ENCODE measurements around the gene CLEC16A. TPM values are rescaled to one million over a fixed set of nuclear protein-coding genes. Genes with fewer than 3 reads are reported as not detected.

The CLEC16A gene
- total RNA-seq, 1 donor from 2014 or later, result 19.8 TPM

DNA sequence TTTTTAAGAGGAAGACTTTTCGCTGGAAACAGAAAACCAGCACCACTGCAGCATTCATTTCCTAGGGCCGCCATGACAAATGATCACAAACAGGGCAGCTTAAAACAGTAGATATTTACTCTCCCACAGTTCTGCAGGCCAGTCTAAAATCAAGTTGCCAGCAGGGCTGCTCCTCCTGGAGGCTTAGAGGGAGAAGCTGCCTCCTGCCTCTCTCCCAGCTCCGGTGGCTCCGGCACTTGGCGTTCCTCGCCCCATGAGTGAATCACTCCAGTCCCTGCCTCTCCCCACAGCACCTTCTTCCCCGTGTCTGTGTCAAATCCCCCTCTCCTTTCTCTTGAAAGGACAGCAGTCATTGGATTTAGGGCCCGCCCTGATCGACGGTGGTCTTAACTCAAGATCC, 239.6 kb downstream of the CLEC16A start:
- TF ChIP-seq, protein P1, sequence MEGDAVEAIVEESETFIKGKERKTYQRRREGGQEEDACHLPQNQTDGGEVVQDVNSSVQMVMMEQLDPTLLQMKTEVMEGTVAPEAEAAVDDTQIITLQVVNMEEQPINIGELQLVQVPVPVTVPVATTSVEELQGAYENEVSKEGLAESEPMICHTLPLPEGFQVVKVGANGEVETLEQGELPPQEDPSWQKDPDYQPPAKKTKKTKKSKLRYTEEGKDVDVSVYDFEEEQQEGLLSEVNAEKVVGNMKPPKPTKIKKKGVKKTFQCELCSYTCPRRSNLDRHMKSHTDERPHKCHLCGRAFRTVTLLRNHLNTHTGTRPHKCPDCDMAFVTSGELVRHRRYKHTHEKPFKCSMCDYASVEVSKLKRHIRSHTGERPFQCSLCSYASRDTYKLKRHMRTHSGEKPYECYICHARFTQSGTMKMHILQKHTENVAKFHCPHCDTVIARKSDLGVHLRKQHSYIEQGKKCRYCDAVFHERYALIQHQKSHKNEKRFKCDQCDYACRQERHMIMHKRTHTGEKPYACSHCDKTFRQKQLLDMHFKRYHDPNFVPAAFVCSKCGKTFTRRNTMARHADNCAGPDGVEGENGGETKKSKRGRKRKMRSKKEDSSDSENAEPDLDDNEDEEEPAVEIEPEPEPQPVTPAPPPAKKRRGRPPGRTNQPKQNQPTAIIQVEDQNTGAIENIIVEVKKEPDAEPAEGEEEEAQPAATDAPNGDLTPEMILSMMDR (IDR thresholded peaks at IDR 0.05; ENCODE audit: insufficient read depth, low read length, poor library complexity, severe bottlenecking), result no peak
- Histone ChIP-seq H3K4me3 (ENCODE audit: low read depth, low read length) (no peak overlapping the region), H3K27me3 (ENCODE audit: control insufficient read depth, insufficient read depth, low read length) (no peaks in the 10 kb centered on the region), H3K36me3 (ENCODE audit: control insufficient read depth, insufficient read depth, low read length) (no peaks in the 10 kb centered on the region)
- no peak for DNase-seq (ENCODE audit: low read depth)

DNA sequence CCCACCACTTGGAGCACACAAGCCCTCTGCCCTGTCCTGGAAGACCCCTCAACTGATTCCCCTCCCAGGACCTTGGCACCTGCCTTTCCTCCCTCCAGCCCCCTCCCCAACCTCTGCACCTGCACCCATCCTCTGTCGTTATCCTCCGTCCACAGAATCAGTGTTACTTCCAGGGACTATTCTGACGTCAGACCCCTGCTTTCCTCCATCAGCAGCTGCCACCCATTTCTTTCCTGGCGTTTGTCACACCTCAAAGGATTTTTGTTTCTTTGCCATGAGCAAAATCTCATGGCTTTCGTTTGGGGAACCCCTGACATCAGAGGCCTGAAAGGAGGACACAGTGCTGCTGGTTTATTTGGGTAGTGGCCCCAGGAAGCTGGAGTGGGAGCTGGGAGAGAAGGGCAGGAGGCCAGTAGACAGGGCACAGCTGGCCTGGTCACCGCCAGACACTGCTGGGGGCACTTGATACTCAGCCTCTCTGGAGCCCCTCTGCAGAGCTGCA, 243.2 kb downstream of the CLEC16A start:
- Histone ChIP-seq H3K27me3 (ENCODE audit: control insufficient read depth, insufficient read depth, low read length) (no peaks in the 10 kb centered on the region), H3K4me3 (ENCODE audit: low read depth, low read length) (no peak overlapping the region), H3K36me3 (ENCODE audit: control insufficient read depth, insufficient read depth, low read length) (no peaks in the 10 kb centered on the region)
- TF ChIP-seq, protein P1 (IDR thresholded peaks at IDR 0.05; ENCODE audit: insufficient read depth, low read length, poor library complexity, severe bottlenecking), result no peak
- no peak for DNase-seq (ENCODE audit: low read depth)

DNA sequence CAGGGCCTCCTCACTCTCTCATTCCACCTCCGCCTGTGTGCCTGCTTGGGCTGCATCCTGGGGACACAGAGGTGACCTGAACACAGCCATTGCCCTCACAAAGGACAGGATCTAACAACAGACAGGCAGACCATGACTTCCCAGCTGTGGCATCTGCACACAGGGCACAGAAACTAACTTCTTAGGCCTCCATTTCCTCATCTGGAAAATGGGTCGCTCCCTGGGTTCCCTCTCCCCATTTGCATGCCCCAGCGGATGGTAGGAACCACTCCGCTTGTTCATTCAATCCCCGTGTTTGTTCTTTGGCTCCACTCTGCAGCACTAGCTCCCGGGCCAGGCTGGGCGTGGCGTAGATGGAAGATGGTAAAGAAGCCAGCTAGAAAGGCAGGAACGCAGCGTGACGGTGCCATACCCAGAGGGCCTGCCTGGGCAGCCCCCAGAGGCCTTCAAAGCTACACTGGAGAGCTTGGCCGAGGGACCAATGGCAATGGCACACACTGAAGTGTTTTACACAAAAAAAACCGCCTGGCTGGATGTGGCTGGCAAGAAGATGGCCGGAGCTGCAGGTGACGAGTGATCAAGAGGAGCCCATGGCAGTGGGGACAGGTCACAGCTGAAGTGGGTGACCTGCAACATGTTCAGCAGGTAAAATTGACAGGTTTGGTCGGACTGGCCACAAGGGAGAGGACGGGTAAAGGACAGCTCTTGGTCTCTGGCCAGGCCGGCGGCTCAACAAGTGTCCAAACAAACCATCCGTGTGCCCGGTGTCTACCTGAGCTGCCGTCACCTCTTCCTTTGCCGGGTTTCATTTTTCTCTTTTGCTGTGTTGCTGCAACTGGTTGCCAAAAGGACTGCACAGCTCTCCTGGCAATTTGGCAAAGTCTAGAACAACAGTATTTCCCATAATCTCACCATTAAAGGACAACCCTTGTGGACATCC, 244.7 kb downstream of the CLEC16A start:
- TF ChIP-seq, protein P1 (IDR thresholded peaks at IDR 0.05; ENCODE audit: insufficient read depth, low read length, poor library complexity, severe bottlenecking), result no peak
- H3K36me3 ChIP-seq (ENCODE audit: control insufficient read depth, insufficient read depth, low read length), result no peaks in the 10 kb centered on the region
- DNase-seq (ENCODE audit: low read depth), result no peak
- no peaks in the 10 kb centered on the region for H3K27me3 ChIP-seq (ENCODE audit: control insufficient read depth, insufficient read depth, low read length)
- no peak overlapping the region for H3K4me3 ChIP-seq (ENCODE audit: low read depth, low read length)

DNA sequence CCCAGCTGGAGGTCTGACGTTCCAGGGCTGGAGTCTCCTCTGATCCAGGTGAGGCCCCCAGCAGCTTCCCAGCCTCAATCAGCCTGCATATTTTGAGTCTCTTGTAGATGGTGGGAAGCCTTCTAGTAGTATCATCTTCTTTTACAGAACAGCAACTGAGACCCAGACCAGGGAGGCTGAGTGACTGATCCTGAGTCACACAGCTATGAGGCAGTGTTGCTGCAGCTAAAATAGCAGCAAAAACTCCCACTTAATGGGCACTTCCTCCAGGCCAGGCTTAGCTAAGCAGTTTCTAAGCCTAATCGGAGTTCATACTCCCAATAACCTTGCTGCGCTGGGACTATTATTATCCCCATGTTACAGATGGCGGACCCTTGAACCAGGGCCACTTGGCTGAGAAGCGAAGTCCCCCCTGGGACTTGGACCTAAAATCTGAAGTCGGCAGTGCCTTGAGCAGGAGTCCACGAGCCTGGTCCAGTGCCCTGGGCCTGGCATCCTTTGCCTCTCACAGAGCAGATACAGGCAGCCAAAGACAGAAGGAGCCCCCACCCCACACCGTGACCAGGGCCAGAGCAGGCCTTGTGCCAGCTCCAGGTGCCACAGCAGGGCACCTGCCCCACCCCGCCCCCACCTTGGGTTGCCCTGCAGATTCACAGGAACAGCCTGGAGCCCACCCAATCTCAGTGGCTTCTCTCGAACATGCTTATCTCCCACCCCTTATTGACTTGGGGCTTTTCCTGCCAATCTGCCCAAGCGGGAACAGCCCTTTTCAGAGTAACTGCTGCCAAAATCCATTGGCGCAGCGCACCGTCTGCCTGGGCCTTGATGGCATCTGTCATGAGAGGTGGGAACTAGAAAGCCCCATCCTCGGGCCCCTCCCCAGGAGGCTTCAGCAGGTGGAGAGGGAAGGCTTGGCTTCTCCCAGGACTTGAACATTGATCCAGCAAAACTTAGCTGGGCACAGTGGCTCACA, 246.5 kb downstream of the CLEC16A start:
- no peak overlapping the region for H3K4me3 ChIP-seq (ENCODE audit: low read depth, low read length)
- H3K36me3 ChIP-seq (ENCODE audit: control insufficient read depth, insufficient read depth, low read length), result no peaks in the 10 kb centered on the region
- TF ChIP-seq, protein P1 (IDR thresholded peaks at IDR 0.05; ENCODE audit: insufficient read depth, low read length, poor library complexity, severe bottlenecking), result no peak
- DNase-seq (ENCODE audit: low read depth), result no peak
- H3K27me3 ChIP-seq (ENCODE audit: control insufficient read depth, insufficient read depth, low read length), result no peaks in the 10 kb centered on the region

DNA sequence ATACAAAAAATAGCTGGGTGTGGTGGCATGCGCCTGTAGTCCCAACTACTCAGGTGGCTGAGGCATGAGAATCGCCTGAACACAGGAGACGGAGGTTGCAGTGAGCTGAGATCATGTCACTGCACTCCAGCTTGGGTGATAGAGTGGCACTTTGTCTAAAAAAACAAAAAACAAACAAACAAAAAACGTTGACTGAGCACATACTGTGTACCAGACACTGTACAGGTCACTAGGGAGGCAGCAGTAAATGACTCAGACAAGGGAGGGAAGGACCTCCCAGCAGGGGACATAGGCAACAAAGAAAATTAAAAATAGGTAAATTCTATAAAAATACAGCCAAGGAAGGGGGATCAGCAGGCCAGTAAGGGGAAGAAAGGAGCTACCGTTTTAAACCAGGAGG, 247.3 kb downstream of the CLEC16A start:
- Histone ChIP-seq H3K4me3 (ENCODE audit: low read depth, low read length) (no peak overlapping the region), H3K27me3 (ENCODE audit: control insufficient read depth, insufficient read depth, low read length) (no peaks in the 10 kb centered on the region), H3K36me3 (ENCODE audit: control insufficient read depth, insufficient read depth, low read length) (no peaks in the 10 kb centered on the region)
- TF ChIP-seq, protein P1 (IDR thresholded peaks at IDR 0.05; ENCODE audit: insufficient read depth, low read length, poor library complexity, severe bottlenecking), result no peak
- no peak for DNase-seq (ENCODE audit: low read depth)
